ENCODE measurements around the gene ASB14. TPM values are rescaled to one million over a fixed set of nuclear protein-coding genes. Genes with fewer than 3 reads are reported as not detected.
"Not testable (repeated sequence)": the region's sequence is repeated elsewhere in the genome, so short reads cannot be mapped to it uniquely, and the experiment has no call there.

Gene ASB14
- not detected in 2 replicates for total RNA-seq

DNA sequence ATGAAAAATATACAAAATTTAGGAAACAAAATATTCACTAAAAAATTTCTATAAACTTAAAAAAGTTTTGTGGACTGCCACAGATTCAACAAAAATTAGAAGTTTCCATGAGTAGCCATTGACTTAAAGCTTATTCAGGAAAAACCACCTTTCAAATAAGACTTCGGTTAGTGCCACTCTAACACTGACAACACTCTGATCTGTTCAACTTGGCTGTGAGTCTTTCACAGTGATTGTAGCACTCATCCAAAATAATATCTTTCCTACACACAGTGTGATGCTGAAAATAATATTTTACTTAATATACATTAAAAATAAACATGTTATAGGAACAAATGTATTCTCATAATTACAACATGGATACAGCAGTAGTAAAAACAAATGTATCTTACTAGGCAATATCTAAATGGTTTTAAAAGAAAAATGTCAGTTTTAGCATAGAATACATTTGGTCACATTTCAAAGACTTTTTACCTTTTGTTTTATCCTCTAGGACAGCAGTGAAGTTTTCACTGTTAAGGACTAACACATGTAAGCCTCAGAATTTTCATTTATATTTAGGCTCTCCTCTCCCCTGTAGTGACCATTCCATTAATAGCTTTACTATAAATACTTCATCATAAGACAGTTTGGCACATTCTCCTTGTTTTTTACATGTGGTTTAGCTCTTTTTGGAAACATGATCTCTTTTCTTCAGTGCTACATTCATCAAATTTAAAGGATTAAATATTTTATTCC lies at the start of gene ASB14:
ASB14 (minus strand) TSS at position 527 of the 738 bp plus-strand sequence. CDS start 652 bp downstream, outside the sequence.
- no peak for DNase-seq (ENCODE audit: low read depth)
- no peaks in the 10 kb centered on the region for H3K36me3 ChIP-seq (ENCODE audit: control insufficient read depth, insufficient read depth, low read length)
- H3K27me3 ChIP-seq (ENCODE audit: control insufficient read depth, insufficient read depth, low read length), result no peaks in the 10 kb centered on the region
- TF ChIP-seq, protein P1, sequence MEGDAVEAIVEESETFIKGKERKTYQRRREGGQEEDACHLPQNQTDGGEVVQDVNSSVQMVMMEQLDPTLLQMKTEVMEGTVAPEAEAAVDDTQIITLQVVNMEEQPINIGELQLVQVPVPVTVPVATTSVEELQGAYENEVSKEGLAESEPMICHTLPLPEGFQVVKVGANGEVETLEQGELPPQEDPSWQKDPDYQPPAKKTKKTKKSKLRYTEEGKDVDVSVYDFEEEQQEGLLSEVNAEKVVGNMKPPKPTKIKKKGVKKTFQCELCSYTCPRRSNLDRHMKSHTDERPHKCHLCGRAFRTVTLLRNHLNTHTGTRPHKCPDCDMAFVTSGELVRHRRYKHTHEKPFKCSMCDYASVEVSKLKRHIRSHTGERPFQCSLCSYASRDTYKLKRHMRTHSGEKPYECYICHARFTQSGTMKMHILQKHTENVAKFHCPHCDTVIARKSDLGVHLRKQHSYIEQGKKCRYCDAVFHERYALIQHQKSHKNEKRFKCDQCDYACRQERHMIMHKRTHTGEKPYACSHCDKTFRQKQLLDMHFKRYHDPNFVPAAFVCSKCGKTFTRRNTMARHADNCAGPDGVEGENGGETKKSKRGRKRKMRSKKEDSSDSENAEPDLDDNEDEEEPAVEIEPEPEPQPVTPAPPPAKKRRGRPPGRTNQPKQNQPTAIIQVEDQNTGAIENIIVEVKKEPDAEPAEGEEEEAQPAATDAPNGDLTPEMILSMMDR (IDR thresholded peaks at IDR 0.05; ENCODE audit: insufficient read depth, low read length, severe bottlenecking), result no peak
- no peak within 1 kb of the TSS for H3K4me3 ChIP-seq (ENCODE audit: low read depth, low read length)
- no peak for FAIRE-seq

DNA sequence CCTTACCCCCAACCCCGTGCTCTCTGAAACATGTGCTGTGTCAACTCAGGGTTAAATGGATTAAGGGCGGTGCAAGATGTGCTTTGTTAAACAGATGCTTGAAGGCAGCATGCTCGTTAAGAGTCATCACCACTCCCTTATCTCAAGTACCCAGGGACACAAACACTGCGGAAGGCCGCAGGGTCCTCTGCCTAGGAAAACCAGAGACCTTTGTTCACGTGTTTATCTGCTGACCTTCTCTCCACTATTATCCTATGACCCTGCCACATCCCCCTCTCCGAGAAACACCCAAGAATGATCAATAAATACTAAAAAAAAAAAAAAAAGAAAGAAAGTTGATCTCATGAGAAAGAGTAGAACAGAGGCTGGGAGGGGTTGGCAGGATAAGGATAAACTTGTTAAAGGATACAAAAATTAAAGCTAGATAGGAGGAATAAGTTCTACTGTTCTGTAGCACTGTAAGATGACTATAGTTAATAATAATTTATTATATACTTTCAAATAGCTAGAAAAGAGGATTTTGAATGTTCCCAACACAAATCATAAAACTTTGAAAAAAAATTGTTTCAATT lies 46.7 kb upstream of the ASB14 start:
- H3K27me3 ChIP-seq (ENCODE audit: control insufficient read depth, insufficient read depth, low read length); FAIRE-seq; H3K4me3 ChIP-seq (ENCODE audit: low read depth, low read length); H3K36me3 ChIP-seq (ENCODE audit: control insufficient read depth, insufficient read depth, low read length); DNase-seq (ENCODE audit: low read depth): not testable (repeated sequence)

DNA sequence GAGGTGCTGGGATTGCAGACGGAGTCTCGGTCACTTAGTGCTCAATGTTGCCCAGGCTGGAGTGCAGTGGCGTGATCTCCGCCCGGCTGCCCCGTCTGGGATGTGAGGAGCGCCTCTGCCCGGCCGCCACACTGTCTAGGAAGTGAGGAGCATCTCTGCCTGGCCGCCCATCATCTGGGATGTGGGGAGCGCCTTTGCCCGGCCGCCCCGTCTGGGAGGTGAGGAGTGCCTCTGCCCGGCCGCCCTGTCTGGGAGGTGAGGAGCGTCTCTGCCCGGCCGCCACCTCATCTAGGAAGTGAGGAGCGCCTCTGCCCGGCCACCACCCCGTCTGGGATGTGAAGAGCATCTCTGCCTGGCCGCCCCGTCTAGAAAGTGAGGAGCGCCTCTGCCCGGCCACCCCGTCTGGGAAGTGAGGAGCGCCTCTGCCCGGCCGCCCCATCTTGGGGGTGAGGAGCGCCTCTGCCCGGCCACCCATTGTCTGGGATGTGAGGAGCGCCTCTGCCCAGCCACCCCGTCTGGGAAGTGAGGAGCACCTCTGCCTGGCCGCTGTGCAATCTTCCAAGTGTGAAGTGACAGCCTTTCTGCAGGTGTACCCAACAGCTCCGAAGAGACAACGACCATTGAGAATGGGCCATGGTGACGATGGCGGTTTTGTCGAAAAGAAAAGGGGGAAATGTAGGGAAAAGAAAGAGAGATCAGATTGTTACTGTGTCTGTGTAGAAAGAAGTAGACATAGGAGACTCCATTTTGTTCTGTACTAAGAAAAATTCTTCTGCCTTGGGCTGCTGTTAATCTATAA lies 46.0 kb upstream of the ASB14 start:
- not testable (repeated sequence) for H3K27me3 ChIP-seq (ENCODE audit: control insufficient read depth, insufficient read depth, low read length); H3K4me3 ChIP-seq (ENCODE audit: low read depth, low read length); FAIRE-seq; H3K36me3 ChIP-seq (ENCODE audit: control insufficient read depth, insufficient read depth, low read length); DNase-seq (ENCODE audit: low read depth)

DNA sequence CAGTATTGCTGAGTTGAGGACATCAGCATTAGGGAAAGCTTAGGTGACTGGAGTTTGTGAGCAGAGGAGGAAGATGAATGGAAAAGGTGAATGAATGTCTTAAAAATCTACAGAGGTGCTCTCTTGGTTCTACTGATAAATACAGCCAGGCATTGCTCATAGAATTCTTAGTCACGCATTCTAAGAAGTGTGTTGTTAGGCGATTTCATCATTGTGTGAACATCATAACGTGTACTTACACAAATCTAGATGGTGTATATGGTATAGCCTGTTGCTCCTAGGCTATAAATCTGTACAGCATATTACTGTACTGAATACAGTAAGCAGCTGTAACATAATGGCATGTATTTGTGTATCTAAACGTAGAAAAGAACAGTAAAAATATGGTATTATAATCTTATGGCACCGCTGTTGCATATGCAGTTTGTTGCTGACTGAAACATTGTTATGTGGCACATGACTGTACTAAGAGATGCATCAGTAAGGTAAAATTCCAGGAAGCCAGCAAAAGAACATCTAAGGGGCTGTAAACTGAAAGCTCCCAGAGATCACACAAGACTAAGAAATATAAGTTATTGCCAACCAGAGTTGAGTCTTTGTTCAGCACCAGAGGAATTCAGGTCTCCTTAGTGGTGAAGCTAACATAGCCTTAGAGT lies 42.9 kb upstream of the ASB14 start:
- FAIRE-seq, result no peak
- Histone ChIP-seq H3K36me3 (ENCODE audit: control insufficient read depth, insufficient read depth, low read length) (no peaks in the 10 kb centered on the region), H3K4me3 (ENCODE audit: low read depth, low read length) (no peak overlapping the region), H3K27me3 (ENCODE audit: control insufficient read depth, insufficient read depth, low read length) (peaks cover 2% of the 10 kb centered on the region)
- TF ChIP-seq, protein P1 (IDR thresholded peaks at IDR 0.05; ENCODE audit: insufficient read depth, low read length, severe bottlenecking), result no peak
- DNase-seq (ENCODE audit: low read depth), result peak; percentile 17

DNA sequence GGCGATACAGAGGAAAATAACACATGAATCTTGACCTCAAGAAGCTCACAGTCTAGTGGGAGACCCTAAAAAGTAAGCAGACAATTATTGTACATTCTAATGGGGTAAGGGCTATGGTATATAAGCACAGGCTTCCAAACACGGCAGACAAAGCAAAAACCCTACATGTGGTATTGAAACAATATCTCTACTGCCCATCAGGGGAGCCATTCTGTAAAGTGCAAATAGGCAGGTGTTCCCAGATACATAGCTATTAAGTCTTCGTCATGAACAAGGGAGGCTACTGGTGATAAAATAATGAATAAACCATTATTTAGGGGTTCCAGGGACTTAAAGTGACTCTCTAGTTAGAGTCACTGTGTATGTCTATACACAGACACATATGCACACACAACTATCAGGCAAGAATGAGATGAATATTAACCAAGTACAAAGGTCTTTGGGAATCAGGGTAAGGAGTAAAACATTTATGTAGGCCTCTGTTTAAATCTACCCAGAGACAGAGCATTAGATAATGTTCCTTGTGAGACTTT lies 38.7 kb upstream of the ASB14 start:
- Histone ChIP-seq H3K27me3 (ENCODE audit: control insufficient read depth, insufficient read depth, low read length) (no peaks in the 10 kb centered on the region), H3K36me3 (ENCODE audit: control insufficient read depth, insufficient read depth, low read length) (no peaks in the 10 kb centered on the region), H3K4me3 (ENCODE audit: low read depth, low read length) (no peak overlapping the region)
- FAIRE-seq (no peak), DNase-seq (ENCODE audit: low read depth) (no peak)
- TF ChIP-seq, protein P1 (IDR thresholded peaks at IDR 0.05; ENCODE audit: insufficient read depth, low read length, severe bottlenecking), result no peak

DNA sequence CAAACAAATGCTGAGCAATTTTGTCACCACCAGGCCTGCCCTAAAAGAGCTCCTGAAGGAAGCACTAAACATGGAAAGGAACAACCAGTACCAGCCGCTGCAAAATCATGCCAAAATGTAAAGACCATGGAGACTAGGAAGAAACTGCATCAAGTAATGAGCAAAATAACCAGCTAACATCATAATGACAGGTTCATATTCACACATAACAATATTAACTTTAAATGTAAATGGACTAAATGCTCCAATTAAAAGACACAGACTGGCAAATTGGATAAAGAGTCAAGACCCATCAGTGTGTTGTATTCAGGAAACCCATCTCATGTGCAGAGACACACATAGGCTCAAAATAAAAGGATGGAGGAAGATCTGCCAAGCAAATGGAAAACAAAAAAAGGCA lies 34.0 kb upstream of the ASB14 start:
- DNase-seq (ENCODE audit: low read depth); H3K4me3 ChIP-seq (ENCODE audit: low read depth, low read length); H3K27me3 ChIP-seq (ENCODE audit: control insufficient read depth, insufficient read depth, low read length); H3K36me3 ChIP-seq (ENCODE audit: control insufficient read depth, insufficient read depth, low read length); FAIRE-seq: not testable (repeated sequence)

DNA sequence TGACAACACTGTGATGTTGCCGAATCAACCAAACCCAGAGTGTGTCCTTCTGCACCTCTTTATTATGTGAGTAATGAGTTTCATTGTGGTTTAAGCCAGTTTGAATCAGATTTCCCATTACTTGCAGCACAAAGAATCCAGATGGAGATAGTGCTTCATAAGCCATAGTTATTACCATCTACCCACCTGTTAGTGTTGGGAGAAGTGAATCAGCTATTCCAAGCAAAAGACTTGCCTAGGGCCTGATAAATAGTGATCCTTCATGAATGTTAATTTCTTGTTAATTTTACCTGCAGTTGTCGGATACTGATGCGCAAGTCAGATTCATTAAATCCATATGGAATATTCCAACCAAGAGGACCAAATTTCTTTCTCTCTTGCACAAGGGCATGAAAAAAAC lies 21.7 kb upstream of the ASB14 start:
- FAIRE-seq (no peak), DNase-seq (ENCODE audit: low read depth) (no peak)
- TF ChIP-seq, protein P1 (IDR thresholded peaks at IDR 0.05; ENCODE audit: insufficient read depth, low read length, severe bottlenecking), result no peak
- H3K4me3 ChIP-seq (ENCODE audit: low read depth, low read length), result no peak overlapping the region
- no peaks in the 10 kb centered on the region for H3K27me3 ChIP-seq (ENCODE audit: control insufficient read depth, insufficient read depth, low read length)
- H3K36me3 ChIP-seq (ENCODE audit: control insufficient read depth, insufficient read depth, low read length), result no peaks in the 10 kb centered on the region
